ENCODE data around the gene REL.

The REL gene

GRCh38 chr2:60948926-60949579 is 67.7 kb downstream of the REL start:
- H3K27me3 ChIP-seq, result no peaks in the 10 kb centered on the region
- DNase-seq, result no peak
- no peaks in the 10 kb centered on the region for H3K4me1 ChIP-seq
- H3K9me3 ChIP-seq, result no peaks in the 10 kb centered on the region
- no peak overlapping the region for H3K4me3 ChIP-seq
- intact Hi-C loops (cut with DNase I; ENCODE audit: low total_unique reads), result no loop called here
- TF ChIP-seq CTCF (IDR thresholded peaks at IDR 0.05), result no peak
- peaks cover 12 to 41% (median 15%) of the 10 kb centered on the region in 3 donors for H3K36me3 ChIP-seq
- H3K27ac ChIP-seq, result no peak overlapping the region

GRCh38 chr2:60954139-60954538 is 72.8 kb downstream of the REL start:
- DNase-seq, result no peak
- H3K27me3 ChIP-seq, result no peaks in the 10 kb centered on the region

GRCh38 chr2:60957224-60957623 is 75.8 kb downstream of the REL start:
- Histone ChIP-seq H3K27ac (no peak overlapping the region), H3K36me3 (peaks cover 19 to 21% (median 20%) of the 10 kb centered on the region in 3 donors), H3K9me3 (no peaks in the 10 kb centered on the region), H3K4me1 (no peaks in the 10 kb centered on the region), H3K4me3 (no peak overlapping the region), H3K27me3 (no peaks in the 10 kb centered on the region)
- no peak for TF ChIP-seq CTCF (IDR thresholded peaks at IDR 0.05)
- intact Hi-C loops (cut with DNase I; ENCODE audit: low total_unique reads), result no loop called here
- no peak for DNase-seq

More at GRCh38 chr2:60954139-60954538, 72.8 kb downstream of the REL start:
- Histone ChIP-seq H3K9me3 (no peaks in the 10 kb centered on the region), H3K27ac (no peak overlapping the region), H3K4me1 (no peaks in the 10 kb centered on the region), H3K4me3 (no peak overlapping the region), H3K36me3 (peaks cover 15 to 19% (median 16%) of the 10 kb centered on the region in 3 donors)
- intact Hi-C loops (cut with DNase I; ENCODE audit: low total_unique reads), result no loop called here
- no peak for TF ChIP-seq CTCF (IDR thresholded peaks at IDR 0.05)

- intact Hi-C loops (cut with DNase I; ENCODE audit: low total_unique reads), result no loop called here
- H3K27ac ChIP-seq, result no peak overlapping the region
- TF ChIP-seq CTCF (IDR thresholded peaks at IDR 0.05), result no peak
Observed at GRCh38 chr2:60957643-60958042, 76.3 kb downstream of the REL start.

GRCh38 chr2:60958361-60958760 is 77.0 kb downstream of the REL start:
- H3K27ac ChIP-seq, result no peak overlapping the region
- intact Hi-C loops (cut with DNase I; ENCODE audit: low total_unique reads), result no loop called here

More at GRCh38 chr2:60957643-60958042, 76.3 kb downstream of the REL start:
- no peaks in the 10 kb centered on the region for H3K9me3 ChIP-seq
- no peaks in the 10 kb centered on the region for H3K27me3 ChIP-seq
- no peak overlapping the region for H3K4me3 ChIP-seq
- DNase-seq, result no peak
- H3K4me1 ChIP-seq, result no peaks in the 10 kb centered on the region
- H3K36me3 ChIP-seq, result peaks cover 15 to 18% (median 16%) of the 10 kb centered on the region in 3 donors

More at GRCh38 chr2:60958361-60958760, 77.0 kb downstream of the REL start:
- no peak for TF ChIP-seq CTCF (IDR thresholded peaks at IDR 0.05)
- DNase-seq, result no peak
- Histone ChIP-seq H3K36me3 (peaks cover 10 to 15% (median 14%) of the 10 kb centered on the region in 3 donors), H3K4me1 (no peaks in the 10 kb centered on the region), H3K9me3 (no peaks in the 10 kb centered on the region), H3K4me3 (no peak overlapping the region), H3K27me3 (no peaks in the 10 kb centered on the region)
